ENCODE measurements around the gene EP400. TPM values are rescaled to one million over a fixed set of nuclear protein-coding genes. Genes with fewer than 3 reads are reported as not detected.

The EP400 gene
- polyA plus RNA-seq, 1 donor (not counting 4 experiments of a cell fraction or from before 2014, with no cell fraction given) = 4.1 TPM

GRCh38 chr12:132015686-132016430 is 66.1 kb downstream of the EP400 start:
- no peak for FAIRE-seq
- Histone ChIP-seq H3K4me1 (ENCODE audit: control insufficient read depth, extremely low read depth, insufficient read depth, low read length) (no peaks in the 10 kb centered on the region), H2AFZ (ENCODE audit: control insufficient read depth, low read length) (no peak overlapping the region), H3K9ac (ENCODE audit: control insufficient read depth, extremely low read depth, insufficient read depth, low read length) (no peak overlapping the region), H3K27me3 (ENCODE audit: control insufficient read depth, extremely low read depth, insufficient read depth, low read length) (no peaks in the 10 kb centered on the region), H3K4me3 (ENCODE audit: control insufficient read depth in 2 of 3, extremely low read depth in 1 of 3, insufficient read depth in 2 of 3, low read depth in 1 of 3, low read length in 3 of 3) (no peak overlapping the region), H3K79me2 (ENCODE audit: control insufficient read depth, insufficient read depth, low read length) (no peaks in the 10 kb centered on the region), H3K9me1 (ENCODE audit: control insufficient read depth, extremely low read depth, insufficient read depth, low read length) (no peaks in the 10 kb centered on the region), H3K27ac (ENCODE audit: control insufficient read depth, insufficient read depth, low read length) (no peak overlapping the region), H3K9me3 (ENCODE audit: control insufficient read depth, low read depth, low read length) (no peaks in the 10 kb centered on the region), H3K4me2 (ENCODE audit: control insufficient read depth, extremely low read depth, insufficient read depth, low read depth, low read length) (no peak overlapping the region), H3K36me3 (ENCODE audit: control insufficient read depth in 2 of 2, extremely low read depth in 1 of 2, insufficient read depth in 2 of 2, low read length in 2 of 2) (peaks cover 40 to 50% of the 10 kb centered on the region in 2 experiments), H4K20me1 (ENCODE audit: control insufficient read depth, extremely low read depth, insufficient read depth, low read length) (no peaks in the 10 kb centered on the region)
- TF ChIP-seq CTCF (optimal IDR thresholded peaks at IDR 0.05 in 1 of 3, IDR thresholded peaks at IDR 0.05 in 1 of 3, conservative IDR thresholded peaks at IDR 0.05 in 1 of 3; ENCODE audit: extremely low read depth in 1 of 3, insufficient read depth in 2 of 3, low read length in 3 of 3) = no peak
- no peak for TF ChIP-seq EZH2 (IDR thresholded peaks at IDR 0.05; ENCODE audit: low read length)
- dilution Hi-C loops (cut with MboI; ENCODE audit: extremely low pct_ligation_motif_present, low sequenced_read_pairs) = no loop called here
- no peak for DNase-seq (ENCODE audit: low read depth, low spot score)

- Histone ChIP-seq H3K4me3 (ENCODE audit: control insufficient read depth in 2 of 3, extremely low read depth in 1 of 3, insufficient read depth in 2 of 3, low read depth in 1 of 3, low read length in 3 of 3) (no peak overlapping the region), H3K4me1 (ENCODE audit: control insufficient read depth, extremely low read depth, insufficient read depth, low read length) (no peaks in the 10 kb centered on the region), H2AFZ (ENCODE audit: control insufficient read depth, low read length) (no peak overlapping the region), H3K79me2 (ENCODE audit: control insufficient read depth, insufficient read depth, low read length) (no peaks in the 10 kb centered on the region), H3K9me3 (ENCODE audit: control insufficient read depth, low read depth, low read length) (no peaks in the 10 kb centered on the region), H3K27me3 (ENCODE audit: control insufficient read depth, extremely low read depth, insufficient read depth, low read length) (no peaks in the 10 kb centered on the region), H3K9ac (ENCODE audit: control insufficient read depth, extremely low read depth, insufficient read depth, low read length) (no peak overlapping the region), H3K9me1 (ENCODE audit: control insufficient read depth, extremely low read depth, insufficient read depth, low read length) (no peaks in the 10 kb centered on the region), H4K20me1 (ENCODE audit: control insufficient read depth, extremely low read depth, insufficient read depth, low read length) (no peaks in the 10 kb centered on the region), H3K4me2 (ENCODE audit: control insufficient read depth, extremely low read depth, insufficient read depth, low read depth, low read length) (no peak overlapping the region), H3K27ac (ENCODE audit: control insufficient read depth, insufficient read depth, low read length) (no peak overlapping the region), H3K36me3 (ENCODE audit: control insufficient read depth in 2 of 2, extremely low read depth in 1 of 2, insufficient read depth in 2 of 2, low read length in 2 of 2) (peaks cover 37 to 40% of the 10 kb centered on the region in 2 experiments)
- no peak for FAIRE-seq
- TF ChIP-seq CTCF (optimal IDR thresholded peaks at IDR 0.05 in 1 of 3, IDR thresholded peaks at IDR 0.05 in 1 of 3, conservative IDR thresholded peaks at IDR 0.05 in 1 of 3; ENCODE audit: extremely low read depth in 1 of 3, insufficient read depth in 2 of 3, low read length in 3 of 3) = no peak
- no peak for TF ChIP-seq EZH2 (IDR thresholded peaks at IDR 0.05; ENCODE audit: low read length)
- dilution Hi-C loops (cut with MboI; ENCODE audit: extremely low pct_ligation_motif_present, low sequenced_read_pairs) = no loop called here
- DNase-seq (ENCODE audit: low read depth, low spot score) = no peak
These were observed 68.6 kb downstream of the EP400 start for GRCh38 chr12:132018193-132018916.
